ENCODE data around the gene RBM10.

The RBM10 gene

DNA sequence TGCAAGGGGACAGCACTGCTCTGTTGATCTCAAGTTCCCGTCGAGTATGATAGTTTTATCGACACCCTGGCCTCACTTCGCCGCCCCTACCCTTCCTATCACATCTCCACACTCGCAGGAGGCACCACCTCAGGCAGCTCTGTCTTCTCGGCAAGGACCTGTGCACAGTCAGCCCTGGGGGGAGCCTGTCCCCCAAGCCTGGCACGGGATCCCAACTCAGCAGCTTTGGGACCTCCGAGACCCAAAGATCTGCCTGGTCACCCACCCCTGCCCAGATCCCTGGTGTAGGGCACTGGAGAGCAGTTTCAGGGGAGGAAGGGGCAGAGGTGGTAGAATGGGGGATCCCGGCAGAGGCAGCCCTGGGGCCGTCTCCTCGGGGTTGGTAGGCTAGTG lies 30.6 kb downstream of the RBM10 start:
- DNase-seq (ENCODE audit: low read depth), result no peak

DNA sequence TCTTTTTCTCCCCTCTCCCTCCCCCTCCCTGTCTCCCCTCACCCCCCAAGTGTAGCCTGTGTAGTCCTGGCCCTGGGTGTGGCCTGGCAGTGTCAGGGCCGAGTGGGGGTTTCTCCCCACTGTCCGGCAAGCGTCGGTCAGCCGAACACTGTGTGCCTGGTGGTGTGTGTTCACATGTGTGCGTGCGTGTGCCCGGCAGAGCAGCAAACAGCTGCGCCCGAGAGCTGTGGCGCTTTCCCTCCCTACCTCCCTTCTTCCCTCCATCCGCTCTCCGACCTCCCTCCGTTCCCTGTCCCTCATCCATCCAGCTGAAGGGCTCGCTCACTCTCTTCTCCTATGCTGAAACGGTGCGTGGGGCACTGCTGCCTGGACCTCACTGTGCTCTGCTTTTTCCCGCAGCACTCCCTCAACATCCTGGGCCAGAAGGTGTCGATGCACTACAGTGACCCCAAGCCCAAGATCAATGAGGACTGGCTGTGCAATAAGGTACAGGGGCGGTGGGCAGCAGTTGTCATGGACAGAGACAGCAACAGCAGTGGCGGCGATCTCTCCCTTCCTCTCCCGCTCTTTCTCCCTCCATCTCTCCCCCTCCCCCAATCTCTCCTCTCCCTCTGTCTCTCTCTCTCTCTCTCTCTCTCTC lies 31.2 kb downstream of the RBM10 start:
- no peak for DNase-seq (ENCODE audit: low read depth)

DNA sequence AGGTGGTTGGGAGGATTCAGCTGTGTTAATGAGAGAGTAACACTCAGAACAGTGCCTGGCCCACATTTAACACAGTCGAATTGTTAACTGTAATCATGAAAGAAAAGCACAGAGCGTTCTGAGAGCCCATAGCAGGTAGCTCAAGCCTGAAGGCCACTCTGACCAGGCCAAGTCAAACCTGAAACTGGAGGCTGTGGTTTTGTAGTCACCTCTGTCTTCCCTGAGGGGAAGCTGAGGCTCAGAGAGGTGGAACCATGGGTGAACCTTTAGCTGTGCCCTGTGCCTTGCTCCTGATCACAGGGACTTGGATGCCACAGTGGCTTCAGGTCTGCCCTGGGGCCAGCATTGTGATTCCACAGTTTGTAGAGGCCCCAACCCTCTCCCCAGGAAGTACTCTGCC lies 32.1 kb downstream of the RBM10 start:
- DNase-seq (ENCODE audit: low read depth), result no peak

DNA sequence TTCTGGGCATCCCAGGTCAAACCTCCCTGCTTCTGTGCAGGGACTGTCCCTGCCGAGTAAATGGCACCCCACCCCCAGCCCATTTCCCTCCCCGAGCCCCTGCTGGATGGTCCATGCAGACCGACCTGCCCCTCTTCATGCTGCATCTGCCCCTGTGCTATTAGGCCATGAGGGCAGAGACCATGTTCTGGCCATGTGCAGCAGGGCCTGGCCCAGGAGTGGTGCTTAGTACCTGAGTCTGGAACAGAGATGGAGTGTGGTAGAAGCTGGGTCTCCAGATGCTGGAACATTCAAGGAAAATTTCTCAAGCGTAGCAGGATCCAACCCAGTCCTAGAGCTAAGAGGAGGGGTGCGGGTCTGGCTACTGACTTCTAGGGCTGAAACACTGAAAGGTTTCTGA lies 33.3 kb downstream of the RBM10 start:
- DNase-seq (ENCODE audit: low read depth), result no peak

DNA sequence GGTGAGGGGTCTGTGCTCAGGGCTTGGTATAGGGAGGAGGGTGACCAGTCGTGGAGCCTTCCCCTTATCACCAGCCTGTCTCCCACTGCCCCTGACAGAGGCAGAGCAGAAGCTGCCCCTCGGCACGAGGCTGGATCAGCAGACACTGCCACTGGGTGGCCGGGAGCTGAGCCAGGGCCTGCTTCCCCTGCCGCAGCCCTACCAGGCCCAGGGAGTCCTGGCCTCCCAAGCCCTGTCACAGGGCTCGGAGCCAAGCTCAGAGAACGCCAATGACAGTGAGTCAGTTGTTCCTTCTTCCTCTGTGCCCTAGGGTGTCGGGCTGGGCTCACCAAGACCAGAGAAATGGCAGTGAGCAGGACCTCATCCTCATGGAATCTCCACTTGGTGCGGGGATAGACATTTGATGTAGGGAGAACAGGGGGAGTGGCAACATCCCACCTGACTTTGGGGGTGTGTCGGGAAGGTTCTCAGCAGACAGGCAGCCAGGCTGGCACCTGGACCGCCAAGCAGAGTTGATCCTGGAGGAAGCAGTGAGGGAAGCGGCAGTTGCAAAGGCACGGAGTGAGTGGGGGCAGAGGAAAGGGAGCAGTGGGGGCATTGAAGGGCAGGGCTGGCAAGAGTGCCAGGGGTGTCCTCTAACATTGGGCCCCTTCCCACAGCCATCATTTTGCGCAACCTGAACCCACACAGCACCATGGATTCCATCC lies 34.4 kb downstream of the RBM10 start:
- no peak for DNase-seq (ENCODE audit: low read depth)

DNA sequence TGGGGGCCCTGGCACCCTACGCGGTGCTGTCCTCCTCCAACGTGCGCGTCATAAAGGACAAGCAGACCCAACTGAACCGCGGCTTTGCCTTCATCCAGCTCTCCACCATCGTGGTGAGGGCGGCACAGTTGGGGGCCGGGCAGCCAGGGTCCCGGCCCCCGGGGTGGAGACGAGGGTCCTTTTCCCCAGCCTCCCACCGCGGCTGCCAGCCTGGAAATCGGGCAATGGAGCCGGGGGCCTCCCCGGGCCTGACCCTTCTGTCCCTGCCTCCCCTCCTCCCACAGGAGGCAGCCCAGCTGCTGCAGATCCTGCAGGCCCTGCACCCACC lies 34.9 kb downstream of the RBM10 start:
- DNase-seq (ENCODE audit: low read depth), result no peak

DNA sequence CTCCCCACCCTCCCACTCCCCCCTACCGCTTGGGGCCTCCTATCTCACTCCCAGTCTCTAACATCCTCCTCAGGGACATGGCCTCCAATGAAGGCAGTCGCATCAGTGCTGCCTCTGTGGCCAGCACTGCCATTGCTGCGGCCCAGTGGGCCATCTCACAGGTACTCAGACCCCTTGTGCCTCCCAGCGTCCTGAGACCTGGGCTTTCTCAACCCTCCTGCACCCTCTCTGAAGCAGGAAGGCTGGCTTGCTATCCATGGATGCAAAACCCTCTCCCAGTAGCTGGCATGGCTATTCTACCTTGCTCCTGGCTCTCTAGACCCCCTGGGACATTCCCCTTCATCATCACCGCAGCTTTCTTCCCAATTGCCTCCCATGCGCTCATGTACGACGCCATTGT lies 35.3 kb downstream of the RBM10 start:
- DNase-seq (ENCODE audit: low read depth), result no peak

DNA sequence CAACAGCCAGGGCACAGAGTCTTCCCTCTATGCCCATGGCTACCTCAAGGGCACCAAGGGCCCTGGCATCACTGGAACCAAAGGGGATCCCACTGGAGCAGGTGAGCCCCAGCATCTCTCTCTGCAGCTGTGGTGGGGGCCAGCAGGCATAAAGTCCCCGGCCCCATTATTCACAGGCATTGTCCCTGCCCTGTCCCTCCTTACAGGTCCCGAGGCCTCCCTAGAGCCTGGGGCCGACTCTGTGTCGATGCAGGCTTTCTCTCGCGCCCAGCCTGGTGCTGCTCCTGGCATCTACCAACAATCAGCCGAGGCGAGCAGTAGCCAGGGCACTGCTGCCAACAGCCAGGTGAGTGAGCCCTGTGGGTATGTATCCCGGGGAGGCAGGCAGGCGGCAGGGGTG lies 36.3 kb downstream of the RBM10 start:
- no peak for DNase-seq (ENCODE audit: low read depth)

DNA sequence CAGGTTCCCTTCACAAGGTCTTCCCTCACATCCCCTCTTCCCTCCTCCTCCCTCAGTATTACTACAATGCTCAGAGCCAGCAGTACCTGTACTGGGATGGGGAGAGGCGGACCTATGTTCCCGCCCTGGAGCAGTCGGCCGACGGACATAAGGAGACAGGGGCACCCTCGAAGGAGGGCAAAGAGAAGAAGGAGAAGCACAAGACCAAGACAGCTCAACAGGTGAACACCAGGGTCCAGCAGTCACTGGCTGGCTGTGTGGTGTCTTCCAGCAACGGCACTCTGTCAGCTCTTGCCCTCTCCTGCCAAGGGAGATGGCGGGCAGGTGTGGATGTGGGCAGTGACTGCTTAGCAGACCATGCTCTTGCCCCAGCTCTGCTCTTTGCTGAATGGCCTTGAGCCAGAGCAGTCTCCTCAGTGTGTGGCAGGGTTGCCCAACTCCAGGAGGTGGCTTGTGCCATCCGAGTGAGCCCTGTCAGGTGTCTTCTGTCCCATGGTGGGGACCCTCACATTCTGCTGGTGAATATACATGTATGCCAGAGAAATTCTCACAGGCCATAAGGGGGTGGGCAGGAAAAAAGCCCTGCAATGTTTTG lies 37.2 kb downstream of the RBM10 start:
- no peak for DNase-seq (ENCODE audit: low read depth)

DNA sequence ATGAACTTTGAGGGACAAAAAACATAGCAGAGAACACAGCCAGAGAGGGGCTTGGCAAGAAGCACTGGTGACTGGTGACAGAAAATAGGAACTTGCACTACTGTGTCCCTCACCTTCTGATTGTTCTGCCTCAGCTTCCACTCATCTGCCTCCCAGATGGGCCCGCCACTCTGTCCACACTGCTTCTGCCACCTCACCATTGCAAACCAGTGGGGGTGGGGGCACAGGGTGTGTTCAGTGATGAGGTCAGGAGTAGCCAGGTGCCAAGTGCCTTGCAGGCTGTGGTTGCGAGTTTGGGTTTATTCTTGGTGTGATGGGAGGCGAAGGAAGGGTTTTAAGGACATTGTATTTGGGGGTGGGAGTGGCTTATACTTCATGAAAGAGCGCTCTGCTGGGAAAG lies 39.5 kb downstream of the RBM10 start:
- no peak for DNase-seq (ENCODE audit: low read depth)

DNA sequence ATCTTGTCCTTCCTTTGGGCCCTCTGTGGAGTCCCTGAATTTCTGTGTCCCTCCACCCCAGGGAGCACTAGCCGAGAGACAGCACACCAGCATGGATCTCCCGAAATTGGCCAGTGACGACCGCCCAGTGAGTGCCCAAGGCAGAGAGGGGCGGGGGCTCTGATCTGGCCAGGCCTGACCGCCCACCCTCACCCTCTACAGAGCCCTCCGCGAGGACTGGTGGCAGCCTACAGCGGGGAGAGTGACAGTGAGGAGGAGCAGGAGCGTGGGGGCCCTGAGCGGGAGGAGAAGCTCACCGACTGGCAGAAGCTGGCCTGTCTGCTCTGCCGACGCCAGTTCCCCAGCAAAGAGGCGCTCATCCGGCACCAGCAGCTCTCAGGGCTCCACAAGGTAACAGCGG lies 40.2 kb downstream of the RBM10 start:
- no peak for DNase-seq (ENCODE audit: low read depth)

DNA sequence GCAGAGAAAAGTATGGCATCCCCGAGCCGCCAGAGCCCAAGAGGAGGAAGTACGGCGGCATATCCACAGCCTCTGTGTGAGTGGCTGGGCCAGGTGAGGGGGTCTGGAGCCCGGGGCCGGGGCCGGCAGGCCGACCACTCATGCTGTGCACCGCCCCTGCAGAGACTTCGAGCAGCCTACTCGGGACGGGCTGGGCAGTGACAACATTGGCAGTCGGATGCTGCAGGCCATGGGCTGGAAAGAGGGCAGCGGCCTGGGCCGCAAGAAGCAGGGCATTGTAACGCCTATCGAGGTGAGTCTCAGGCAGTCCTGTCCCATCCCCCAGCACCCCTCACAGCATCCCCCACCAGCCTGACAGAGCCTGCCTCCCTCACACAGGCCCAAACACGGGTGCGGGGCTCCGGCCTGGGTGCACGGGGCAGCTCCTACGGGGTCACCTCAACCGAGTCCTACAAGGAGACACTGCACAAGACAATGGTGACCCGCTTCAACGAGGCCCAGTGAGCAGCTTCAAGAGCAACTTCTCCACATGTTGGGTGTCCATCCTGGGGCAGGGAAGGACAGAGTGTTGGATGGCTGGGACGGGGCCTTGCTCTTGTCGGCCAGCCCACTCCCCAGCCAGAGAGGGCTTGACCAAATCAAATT lies 41.2 kb downstream of the RBM10 start:
- DNase-seq (ENCODE audit: low read depth), result no peak

DNA sequence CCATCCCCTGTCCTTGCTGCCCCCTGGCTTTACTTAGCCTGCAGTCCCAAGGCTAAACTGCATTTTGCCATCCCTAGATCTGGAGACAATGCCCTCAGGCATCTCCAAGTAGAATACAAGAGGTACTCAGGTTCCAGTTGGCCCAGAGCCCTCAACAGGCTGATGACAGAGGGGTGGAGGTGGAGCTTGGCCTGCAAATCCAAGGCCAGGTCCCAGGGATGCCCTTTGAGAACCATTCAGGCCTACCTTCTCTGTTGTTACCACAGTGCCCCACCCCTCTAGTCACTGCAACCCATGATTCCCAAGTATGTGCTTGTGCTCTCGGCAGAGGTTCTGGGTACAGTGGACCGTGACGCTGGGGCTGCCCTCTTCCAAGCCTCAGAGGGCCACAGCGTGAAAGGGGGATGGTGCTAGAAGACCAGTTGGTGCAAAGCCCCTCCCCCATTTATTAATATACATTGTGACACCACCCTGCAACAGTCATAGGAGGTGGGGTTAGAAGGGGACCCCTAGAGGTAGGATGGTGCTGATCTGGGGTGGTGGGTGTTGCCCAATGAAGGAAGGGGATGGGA lies 42.2 kb downstream of the RBM10 start:
- no peak for DNase-seq (ENCODE audit: low read depth)

DNA sequence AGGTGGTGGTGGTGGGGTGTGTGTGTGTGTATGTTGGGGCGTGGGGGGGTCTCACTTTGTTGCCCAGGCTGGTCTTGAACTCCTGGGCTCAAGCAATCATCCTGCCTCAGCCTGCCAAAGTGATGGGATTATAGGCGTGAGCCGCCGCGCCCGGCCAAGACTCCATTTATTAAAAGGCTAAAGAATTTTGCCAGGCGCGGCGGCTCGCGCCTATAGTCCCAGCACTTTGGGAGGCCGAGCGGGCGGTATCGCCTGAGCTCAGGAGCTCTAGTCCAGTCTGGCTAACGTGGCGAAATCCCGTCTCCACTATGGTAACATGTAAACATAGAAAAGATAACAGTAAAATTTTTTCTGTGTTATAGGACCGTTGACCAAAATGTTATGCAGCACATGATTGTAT lies 44.9 kb downstream of the RBM10 start:
- no peak for DNase-seq (ENCODE audit: low read depth)

DNA sequence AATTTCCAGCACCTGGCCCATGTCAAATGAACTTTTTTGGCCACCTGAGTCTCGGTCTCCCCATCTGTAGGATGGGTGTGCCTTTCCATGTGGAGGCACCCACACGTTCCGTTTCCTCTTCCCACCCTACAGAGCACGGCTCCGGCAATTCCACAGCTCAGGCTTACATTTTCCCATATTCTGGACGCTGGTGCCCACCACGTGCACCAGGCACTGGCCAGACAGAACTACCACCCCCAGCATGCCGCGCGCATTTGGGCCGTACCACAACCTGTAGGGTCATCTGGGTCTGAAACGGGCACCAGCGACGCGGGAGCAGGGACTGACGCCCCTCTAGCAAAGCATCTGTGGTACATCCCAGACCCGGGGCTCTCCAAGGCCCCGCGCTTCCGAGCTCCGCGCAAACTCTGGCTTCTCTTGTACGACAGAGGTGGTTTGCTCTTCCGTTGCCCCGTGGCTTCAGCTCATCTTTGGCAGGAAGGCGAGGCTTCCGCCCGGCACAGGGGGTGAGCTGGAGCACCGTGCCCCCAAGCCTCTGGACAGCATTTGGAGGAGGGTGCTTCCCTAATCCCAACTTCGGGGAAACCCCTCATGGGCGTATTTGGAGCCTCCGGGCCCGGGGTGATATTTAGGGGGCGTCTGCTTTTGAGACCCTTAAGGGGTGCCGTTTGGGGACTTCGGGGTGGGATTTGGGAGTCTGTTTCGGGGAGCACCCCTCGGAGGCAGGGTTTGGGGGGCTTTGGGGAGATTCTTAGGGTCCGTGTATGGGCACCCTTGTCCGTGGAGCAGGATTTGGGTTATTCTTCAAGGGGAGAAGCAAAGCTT lies 45.6 kb downstream of the RBM10 start:
- DNase-seq (ENCODE audit: low read depth), result peak; percentile 76

DNA sequence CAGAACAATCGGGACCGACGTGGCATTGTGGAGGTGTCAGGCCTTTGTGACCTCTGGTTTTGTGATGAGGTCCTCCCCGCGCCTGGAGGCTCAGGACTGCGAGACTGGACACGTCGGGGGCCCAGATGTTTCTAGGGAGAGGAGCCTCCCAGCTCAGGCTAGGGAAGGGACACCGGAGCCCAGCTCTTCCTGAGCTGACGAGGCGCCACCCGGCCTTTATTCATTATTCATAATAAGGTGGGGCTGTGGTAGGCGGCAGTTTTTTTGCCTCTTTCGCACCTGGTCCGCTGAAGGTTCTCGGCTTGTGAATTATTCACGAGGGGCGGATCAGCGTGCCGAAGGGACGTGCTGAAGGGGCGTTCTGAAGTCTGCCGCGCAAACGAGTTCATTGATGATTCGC lies 46.3 kb downstream of the RBM10 start:
- peak; percentile 37 for DNase-seq (ENCODE audit: low read depth)

DNA sequence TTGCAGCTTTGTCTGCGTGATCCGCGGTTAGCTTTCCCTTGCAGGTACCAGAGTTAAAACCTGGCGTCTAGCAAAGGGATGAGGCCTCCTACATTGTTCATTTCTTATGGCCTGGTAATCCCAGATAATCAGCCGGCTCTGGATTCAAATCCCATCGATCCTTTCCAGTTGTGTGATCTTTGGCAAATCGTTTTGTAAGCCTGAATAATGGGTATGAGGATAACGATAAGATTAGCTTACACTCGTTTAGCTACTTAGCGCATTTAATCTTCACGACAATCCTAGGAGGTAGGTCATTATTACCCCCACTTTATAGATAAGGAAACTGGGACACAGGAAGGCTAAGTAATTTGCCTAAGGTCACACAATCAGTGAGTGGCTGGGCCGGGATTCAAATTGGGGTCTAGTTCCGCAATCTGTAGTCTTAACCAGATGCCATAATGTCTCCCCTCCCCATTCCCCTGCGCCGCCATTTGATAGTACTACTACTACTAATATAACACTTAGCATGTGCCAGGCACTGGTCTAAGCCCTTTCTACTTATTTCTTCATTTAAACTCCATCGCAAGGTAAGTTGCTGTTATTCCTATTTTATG lies 46.9 kb downstream of the RBM10 start:
- DNase-seq (ENCODE audit: low read depth), result no peak

DNA sequence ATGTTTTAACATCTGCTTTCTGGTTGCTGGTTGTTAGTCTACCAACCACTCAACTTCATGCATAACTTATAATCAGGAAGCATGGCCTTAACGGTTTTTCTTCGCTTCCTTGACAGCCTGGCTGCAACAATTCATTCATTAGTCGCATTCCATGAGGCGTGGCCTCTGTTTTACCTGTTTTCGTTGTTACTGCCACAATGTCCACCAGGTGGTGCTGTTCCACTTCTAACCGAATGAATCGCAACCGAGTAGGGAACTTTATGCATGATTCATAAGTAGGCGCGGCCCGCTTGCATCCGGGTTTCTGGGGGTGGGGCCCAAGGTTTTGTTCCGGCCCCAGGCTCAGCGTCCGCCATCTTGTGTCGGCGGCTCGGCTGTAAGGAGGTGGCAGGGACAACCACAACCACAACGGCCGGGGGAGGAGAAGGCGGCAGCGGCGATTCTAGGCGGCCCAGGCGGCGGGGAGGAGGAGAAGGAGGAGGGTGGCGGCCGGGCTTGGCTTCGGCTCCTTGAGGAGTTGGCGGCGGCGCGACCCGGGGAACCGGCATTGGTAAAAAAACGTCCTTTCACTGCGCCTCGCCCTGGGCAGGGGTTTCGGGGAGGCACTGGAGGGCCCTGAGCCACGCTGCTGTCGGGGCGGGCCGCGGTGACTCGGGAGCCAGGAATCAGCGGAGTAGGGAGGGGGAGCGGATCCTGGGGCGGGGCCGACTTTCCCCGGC lies 48.6 kb downstream of the RBM10 start, which contains the start of gene UBA1:
Gene UBA1, plus strand, starts transcription at position 355 of the 719 bp plus-strand sequence. CDS start 4,974 bp downstream, outside the sequence.
- DNase-seq (ENCODE audit: low read depth), result peak; percentile 87

DNA sequence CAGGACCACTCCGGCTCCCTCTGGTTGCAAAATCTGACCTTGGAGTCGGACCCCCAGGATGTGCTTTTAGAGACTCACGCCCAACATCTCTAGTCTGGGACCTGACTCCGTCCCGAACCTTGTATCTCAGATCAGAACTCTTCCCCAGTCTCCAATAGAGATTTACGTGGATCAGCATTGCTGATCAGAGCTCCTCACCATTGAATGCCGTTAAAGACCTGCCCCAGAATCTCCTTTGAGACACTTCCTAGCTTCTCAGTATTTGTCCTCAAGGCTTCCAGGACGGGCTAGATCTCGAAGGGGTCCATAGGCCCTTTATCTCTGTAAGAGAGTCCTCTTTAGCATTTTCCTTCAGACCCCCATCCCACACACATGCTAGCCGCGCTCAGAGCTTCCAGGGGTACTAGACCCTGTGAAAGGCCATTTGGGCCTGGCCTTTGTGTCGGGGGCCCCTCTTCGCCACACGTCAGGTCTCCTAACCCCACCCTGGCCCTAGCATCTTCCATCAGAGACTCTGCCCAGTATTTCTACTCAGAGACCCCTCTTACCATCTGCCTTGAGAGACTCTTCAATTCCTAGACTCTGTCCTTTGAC lies 49.3 kb downstream of the RBM10 start:
- DNase-seq (ENCODE audit: low read depth), result no peak

DNA sequence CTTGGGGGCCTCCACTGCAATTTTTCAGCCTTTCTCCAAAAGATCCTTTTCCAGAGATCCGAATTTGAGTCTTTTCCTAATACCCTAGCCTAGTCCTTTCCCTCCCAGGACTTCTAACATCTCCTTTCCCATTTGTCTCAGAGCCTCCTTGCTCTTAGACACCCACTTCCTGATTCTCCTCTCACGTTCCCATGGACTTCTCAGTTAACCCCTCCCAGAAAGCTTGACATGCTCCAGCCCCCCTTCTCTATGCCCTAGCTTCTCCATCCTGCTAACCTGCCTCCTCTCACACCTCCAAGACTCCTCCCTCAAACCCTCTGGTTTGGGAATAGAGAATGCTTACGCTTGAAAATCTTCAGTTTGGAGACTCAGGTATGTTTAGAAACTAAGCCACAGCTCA lies 51.1 kb downstream of the RBM10 start:
- no peak for DNase-seq (ENCODE audit: low read depth)

DNA sequence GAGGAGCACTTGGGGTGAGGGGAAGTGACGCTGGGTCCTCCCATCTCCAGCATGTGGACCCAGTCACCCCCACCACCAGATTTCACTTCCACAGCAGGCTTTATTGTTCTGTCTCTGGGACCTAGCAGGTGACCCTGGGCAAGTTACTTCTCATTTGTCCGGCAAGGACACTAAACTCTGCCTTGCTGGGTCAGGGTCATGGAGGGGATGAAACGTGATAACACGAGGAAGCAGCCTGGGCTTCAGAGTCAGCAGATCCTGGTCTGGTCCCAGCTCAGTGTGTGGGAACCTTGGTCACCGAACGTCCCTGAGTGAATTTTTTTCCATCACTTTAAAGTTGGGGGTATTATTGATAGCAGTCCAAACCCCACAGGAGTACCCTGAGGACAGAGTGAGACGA lies 52.5 kb downstream of the RBM10 start:
- DNase-seq (ENCODE audit: low read depth), result no peak

Measured in activated T-cell treated with anti-CD3 and anti-CD28 coated beads for 24 hours (primary cell).